Measurements from ENCODE around the gene GPR55.
"Not testable (repeated sequence)": the region's sequence is repeated elsewhere in the genome, so short reads cannot be mapped to it uniquely, and the experiment has no call there.

GPR55 gene

DNA sequence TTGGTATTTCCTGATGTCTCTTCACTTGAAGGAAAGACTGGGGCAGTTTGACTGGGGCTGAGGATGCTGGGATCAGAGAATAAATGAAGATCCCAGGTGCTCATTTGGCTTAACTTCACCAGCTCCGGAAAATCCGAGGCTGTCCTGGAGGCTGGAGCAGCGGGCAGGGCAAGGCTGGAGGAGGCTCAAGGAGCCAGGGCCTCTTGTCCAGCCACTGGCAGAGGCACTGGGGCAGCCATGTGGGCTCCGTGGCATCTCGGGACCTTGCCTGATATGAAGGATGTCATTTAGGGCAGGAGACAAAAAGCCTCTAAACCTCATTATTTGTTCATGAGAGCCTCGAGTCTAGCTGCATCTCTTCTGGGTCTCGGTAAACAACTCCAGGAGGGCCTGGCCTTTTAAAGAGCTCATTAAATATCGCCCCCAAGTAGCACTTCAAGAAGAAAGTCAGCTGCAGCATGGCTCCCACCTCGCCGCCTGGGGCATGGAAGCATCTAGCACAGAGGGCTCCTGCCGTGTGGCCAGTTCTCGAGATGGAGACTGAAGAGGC lies 13.5 kb upstream of the GPR55 start:
- no peak overlapping the region for H3K4me3 ChIP-seq (ENCODE audit: low read depth, low read length)
- DNase-seq (ENCODE audit: low read depth), result no peak
- TF ChIP-seq, protein P1, sequence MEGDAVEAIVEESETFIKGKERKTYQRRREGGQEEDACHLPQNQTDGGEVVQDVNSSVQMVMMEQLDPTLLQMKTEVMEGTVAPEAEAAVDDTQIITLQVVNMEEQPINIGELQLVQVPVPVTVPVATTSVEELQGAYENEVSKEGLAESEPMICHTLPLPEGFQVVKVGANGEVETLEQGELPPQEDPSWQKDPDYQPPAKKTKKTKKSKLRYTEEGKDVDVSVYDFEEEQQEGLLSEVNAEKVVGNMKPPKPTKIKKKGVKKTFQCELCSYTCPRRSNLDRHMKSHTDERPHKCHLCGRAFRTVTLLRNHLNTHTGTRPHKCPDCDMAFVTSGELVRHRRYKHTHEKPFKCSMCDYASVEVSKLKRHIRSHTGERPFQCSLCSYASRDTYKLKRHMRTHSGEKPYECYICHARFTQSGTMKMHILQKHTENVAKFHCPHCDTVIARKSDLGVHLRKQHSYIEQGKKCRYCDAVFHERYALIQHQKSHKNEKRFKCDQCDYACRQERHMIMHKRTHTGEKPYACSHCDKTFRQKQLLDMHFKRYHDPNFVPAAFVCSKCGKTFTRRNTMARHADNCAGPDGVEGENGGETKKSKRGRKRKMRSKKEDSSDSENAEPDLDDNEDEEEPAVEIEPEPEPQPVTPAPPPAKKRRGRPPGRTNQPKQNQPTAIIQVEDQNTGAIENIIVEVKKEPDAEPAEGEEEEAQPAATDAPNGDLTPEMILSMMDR (conservative IDR thresholded peaks at IDR 0.05; ENCODE audit: low read depth, low read length), result no peak

DNA sequence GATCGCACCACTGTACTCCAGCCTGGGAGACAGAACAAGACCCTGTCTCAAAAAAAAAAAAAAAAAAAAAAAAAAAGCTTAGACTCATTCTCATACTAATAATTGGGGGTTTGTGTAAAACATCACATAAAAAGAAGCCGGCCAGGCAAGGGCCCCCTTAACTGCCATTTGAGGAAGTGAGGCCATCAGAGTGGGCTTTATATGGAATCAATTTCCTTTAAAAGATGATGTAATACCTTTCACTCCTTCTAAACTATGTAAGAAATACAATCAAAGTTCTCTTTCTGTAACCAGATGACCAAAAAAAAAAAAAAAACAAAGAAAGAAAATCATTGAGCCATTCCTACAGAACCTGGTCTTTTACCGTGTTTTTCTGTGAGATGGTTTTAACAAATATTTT lies 13.1 kb upstream of the GPR55 start:
- H3K4me3 ChIP-seq (ENCODE audit: low read depth, low read length), result no peak overlapping the region
- TF ChIP-seq, protein P1 (conservative IDR thresholded peaks at IDR 0.05; ENCODE audit: low read depth, low read length), result no peak
- DNase-seq (ENCODE audit: low read depth), result no peak

DNA sequence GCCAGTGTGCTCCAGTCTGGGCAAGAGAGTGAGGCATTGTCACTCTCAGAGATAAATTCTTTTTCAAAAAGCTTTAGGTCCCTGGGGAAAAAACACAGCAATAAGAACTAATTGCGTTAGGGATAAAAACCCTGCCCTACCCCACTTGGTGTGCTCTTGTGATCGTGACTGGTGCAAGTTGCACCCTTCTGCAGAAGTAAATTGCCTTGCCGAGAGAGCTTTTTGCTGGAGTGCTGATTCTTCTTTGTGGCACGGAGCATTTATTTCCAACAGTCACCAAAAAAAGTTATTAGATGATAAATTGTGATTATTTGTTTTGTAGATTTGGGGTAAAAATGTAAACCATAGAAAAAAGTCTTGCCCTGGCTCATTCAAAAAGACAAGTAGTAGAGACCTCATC lies 12.3 kb upstream of the GPR55 start:
- H3K4me3 ChIP-seq (ENCODE audit: low read depth, low read length), result no peak overlapping the region
- DNase-seq (ENCODE audit: low read depth), result no peak
- TF ChIP-seq, protein P1 (conservative IDR thresholded peaks at IDR 0.05; ENCODE audit: low read depth, low read length), result no peak

DNA sequence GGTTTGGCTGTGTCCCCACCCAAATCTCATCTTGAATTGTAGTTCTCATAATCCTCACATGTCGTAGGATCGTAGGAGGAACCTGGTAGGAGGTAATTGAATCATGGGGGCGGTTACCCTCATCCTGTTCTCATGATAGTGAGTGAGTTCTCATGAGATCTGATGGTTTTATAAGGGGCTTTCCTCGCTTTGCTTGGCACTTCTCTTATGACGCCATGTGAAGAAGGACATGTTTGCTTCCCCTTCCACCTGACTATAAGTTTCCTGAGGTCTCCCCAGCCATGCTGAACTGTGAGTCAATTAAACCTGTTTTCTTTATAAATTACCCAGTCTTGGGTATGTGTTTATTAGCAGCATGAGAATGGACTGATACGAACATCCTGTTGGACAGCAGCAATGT lies 11.2 kb upstream of the GPR55 start:
- DNase-seq (ENCODE audit: low read depth); H3K4me3 ChIP-seq (ENCODE audit: low read depth, low read length): not testable (repeated sequence)

DNA sequence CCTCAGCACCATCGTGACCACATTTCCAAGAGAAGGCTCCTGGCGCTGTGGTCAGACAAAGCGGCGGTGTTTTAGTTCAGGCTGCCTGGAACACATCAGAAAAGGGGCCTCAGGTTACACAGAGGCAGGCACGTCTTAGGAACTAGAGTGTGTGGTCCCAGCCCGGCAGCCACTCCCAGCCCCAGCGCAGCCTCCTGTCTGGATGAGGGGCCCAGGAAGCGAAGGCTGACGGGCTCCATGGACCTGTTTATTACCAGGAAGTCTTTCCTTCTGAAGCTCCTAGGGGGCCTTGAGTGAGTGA lies 10.0 kb upstream of the GPR55 start:
- no peak for DNase-seq (ENCODE audit: low read depth)
- TF ChIP-seq, protein P1 (conservative IDR thresholded peaks at IDR 0.05; ENCODE audit: low read depth, low read length), result no peak
- H3K4me3 ChIP-seq (ENCODE audit: low read depth, low read length), result no peak overlapping the region

DNA sequence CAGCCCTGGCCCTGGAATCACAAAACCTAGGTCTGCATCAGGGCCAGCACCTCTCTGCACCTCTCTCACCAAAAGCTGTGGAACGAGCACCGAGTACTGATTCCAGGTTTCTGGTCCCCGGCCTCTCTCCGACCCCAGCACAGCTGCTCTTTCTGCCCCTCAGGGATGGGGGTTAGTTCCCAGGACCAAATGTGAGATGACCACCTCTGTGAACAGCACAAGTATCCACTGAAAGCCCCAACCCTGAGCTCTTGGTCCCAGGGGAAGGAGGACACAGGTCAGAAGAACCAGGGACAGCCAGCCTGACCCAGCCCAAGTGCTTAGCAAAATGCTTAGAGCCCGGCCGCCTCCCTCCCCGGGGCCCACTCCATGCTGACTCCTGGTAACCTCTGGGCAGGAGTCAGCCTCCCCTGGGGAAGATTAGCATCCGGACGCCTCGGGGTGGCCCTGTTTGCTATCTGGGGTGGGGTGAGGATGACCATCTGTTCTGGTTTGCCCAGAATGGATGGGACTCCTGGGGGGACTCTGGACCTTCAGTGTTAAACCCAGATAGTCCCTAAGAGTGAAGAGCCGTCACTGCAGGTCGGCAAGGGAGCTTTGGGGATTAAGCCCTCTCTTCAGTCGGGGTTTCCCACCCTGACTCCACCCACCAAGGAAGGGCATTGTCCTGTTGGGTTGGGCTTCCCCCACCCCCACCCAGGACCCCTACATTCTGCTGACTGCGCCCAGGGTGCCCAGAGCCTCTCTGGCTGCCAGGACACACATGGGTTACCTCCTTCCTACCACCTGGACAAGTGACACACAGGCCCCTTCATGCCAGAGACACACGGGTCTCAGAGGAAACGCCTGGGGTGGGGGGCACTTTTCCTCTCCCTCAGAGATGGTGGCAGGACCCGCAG lies 9.4 kb upstream of the GPR55 start:
- DNase-seq (ENCODE audit: low read depth), result no peak
- TF ChIP-seq, protein P1 (conservative IDR thresholded peaks at IDR 0.05; ENCODE audit: low read depth, low read length), result no peak
- no peak overlapping the region for H3K4me3 ChIP-seq (ENCODE audit: low read depth, low read length)

DNA sequence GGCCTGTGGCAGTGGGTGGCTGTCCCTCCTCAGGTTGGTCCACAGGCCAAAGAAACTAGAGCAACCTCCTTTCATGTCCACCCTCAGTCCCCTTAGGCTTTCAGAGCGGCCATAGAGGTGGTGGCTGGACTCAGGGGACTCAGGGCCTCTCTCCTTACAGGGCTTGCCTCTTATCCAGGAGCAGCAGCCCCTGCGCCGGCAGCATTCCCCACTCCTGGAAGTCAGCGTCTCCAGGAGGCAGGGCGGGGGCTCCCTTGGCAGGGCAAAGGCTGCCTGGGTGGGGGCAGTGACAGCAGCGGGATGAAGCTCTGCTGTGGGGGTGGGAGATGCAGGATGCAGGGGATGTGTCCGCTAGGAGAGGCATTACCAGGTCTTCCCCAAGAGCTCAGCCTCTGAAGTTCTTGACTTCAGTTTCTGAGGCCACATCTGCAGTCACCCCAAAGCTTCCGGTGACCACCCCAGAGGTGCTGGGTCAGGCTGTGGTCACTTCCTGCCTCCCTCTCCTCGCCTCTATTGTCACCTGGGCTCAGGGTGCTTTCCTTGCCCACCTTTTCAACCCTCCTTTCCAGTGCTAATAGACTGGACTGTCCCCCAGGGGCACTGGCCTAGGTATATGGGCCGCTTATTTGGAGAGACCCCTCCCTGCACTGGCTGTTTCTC lies 8.6 kb upstream of the GPR55 start:
- TF ChIP-seq, protein P1 (conservative IDR thresholded peaks at IDR 0.05; ENCODE audit: low read depth, low read length), result no peak
- DNase-seq (ENCODE audit: low read depth), result no peak
- H3K4me3 ChIP-seq (ENCODE audit: low read depth, low read length), result no peak overlapping the region
